GM21723 (cell line): ENCODE measurements around the gene ABCA7.

ENCODE experiments used
- ATAC-seq: cut with Tn5 transposase; IDR thresholded peaks from one replicate; pipeline ENCODE4 v1.9.1; 2021; ENCODE audit warnings: mild to moderate bottlenecking, moderate library complexity; ENCODE audit not compliant: unreplicated experiment

The ABCA7 gene

GRCh38 chr19:1001538-1002166, 38.3 kb upstream of the ABCA7 start:
- ATAC-seq: no peak

DNA sequence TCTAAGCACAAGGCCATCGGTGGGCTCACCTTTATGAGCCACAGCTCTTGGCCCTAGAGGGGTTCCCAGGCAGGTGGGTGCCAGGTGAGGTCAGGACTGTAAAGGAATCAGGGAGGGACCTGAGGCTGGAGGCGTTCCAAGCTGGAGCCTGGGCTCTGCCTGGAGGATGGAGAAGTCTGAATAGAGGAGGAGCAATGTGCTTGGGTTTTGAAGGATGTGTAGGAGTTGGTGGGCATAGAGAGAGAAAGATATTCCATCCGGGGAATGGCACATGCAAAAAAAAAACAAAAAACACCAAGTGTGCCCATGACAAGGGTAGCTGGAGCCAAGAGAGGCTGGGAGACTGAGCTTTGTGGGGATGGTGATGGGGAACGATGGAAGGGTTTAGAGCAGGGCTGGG, 37.3 kb upstream of the ABCA7 start:
- no peak for ATAC-seq

- no peak for ATAC-seq
These were observed 36.6 kb upstream of the ABCA7 start for GRCh38 chr19:1003283-1003682.

DNA sequence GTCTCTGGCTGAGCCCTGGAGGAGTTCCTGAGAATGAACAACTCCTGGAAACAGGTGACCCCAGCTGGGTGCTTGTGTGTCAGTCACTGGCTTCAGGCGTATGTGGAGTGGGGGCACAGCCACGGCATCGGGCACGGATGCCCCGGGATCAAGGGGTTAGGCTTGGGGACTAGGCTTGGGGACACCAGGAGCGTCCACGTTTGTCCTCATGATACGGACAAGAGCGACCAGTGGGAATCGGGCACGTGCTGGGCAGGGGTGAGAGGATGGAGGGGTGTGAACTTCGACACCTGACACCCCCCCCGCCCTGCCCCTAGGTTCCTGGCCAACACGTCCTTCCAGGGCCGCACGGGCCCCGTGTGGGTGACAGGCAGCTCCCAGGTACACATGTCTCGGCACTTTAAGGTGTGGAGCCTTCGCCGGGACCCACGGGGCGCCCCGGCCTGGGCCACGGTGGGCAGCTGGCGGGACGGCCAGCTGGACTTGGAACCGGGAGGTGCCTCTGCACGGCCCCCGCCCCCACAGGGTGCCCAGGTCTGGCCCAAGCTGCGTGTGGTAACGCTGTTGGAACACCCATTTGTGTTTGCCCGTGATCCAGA, 35.6 kb upstream of the ABCA7 start:
- no peak for ATAC-seq

GRCh38 chr19:1004803-1005664, 34.9 kb upstream of the ABCA7 start:
- no peak for ATAC-seq

DNA sequence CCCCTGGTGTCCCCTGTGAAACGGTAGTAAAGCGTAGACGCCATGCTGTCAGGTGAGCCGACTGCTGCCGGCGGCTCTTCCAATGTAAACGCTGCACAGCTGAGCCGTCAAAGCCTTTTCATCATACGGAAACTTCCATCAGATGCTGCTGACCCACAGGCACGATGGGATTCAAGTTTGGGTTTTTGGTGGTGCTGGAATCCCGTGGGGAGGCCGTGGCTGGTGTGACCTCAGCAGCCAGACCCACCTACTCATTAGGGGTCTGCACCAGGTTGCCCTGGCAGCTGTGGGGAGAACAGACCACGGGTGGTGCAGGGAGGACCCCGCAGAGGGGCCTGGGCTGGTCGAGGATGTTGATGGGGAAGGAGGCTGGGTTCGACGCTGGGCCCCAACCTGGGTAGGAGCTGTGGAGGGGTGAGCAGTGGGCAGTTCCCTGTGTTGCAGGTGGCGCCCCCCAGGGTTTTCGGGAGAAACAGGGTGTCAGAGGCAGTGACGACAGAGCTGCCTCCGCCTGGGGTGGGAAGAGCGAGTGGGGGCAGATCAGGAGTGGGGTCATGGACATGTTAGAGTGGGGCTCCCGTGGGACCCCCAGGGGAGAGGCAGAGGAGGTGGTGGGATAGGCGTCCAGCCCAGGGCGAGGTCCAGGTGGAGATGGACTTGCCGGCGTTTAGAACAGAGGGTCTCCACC, 33.1 kb upstream of the ABCA7 start:
- no peak for ATAC-seq

DNA sequence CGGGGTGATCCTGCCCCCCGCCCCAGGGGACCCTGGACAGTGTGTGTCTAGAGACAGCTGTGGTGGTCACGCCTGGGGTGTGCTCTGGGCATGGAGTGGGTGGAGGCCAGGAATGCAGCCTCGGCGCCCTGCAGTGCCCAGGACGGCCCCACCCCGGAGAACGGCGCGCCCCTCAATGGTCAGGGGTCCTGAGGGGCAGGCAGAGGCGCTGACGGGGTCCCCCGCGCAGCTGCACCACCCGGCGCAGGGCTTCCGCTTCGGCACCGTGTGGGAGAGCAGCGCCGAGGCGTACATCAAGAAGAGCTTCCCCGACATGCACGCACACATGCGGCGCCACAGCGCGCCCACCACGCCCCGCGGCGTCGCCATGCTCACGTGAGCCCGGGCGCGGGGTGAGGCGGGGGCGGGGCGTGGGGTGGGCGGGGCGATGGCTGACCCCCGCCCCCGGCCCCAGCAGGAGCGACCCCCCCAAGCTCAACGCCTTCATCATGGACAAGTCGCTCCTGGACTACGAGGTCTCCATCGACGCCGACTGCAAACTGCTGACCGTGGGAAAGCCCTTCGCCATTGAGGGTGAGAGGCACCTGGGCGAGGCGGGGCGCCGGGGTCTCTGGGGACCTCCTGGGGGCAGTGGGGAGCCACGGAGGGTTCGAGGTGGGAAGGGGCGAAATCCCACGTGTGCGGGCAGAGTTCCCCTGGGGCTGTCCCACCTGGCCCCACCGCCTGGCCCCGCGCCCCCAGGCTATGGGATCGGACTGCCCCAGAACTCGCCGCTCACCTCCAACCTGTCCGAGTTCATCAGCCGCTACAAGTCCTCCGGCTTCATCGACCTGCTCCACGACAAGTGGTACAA, 32.3 kb upstream of the ABCA7 start:
- ATAC-seq: no peak

- ATAC-seq: no peak
These were observed 31.5 kb upstream of the ABCA7 start for GRCh38 chr19:1008268-1009040.

DNA sequence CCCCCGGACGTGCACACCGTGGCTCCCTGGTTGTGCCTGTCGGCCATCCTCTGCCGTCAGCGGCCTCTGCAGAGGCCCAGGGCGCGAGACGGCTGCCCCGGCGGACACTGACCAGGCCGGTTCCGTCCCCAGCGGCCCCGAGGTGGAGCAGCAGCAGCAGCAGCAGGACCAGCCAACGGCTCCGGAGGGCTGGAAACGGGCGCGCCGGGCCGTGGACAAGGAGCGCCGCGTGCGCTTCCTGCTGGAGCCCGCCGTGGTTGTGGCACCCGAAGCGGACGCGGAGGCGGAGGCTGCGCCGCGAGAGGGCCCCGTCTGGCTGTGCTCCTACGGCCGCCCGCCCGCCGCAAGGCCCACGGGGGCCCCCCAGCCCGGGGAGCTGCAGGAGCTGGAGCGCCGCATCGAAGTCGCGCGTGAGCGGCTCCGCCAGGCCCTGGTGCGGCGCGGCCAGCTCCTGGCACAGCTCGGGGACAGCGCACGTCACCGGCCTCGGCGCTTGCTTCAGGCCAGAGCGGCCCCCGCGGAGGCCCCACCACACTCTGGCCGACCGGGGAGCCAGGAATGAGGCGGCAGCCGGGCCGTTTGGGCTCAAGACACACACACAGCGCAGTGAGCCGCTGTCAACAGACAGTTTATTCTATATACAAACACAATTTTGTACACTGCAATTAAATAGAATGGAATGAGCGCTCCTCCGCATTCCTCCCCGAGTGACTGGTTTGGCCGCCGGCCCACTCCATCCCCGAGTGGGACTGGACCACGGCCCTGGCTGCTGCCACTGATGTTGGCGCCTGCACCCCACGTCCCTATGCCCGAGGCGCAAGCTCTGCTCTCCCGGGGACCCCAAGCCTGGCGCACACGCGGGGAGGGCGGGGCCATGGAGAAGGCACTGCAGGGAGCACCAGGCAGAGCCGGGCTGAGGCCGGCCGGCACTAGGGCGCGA, 30.6 kb upstream of the ABCA7 start:
- ATAC-seq: no peak

- no peak for ATAC-seq
These were observed 29.8 kb upstream of the ABCA7 start for GRCh38 chr19:1009981-1010538.

DNA sequence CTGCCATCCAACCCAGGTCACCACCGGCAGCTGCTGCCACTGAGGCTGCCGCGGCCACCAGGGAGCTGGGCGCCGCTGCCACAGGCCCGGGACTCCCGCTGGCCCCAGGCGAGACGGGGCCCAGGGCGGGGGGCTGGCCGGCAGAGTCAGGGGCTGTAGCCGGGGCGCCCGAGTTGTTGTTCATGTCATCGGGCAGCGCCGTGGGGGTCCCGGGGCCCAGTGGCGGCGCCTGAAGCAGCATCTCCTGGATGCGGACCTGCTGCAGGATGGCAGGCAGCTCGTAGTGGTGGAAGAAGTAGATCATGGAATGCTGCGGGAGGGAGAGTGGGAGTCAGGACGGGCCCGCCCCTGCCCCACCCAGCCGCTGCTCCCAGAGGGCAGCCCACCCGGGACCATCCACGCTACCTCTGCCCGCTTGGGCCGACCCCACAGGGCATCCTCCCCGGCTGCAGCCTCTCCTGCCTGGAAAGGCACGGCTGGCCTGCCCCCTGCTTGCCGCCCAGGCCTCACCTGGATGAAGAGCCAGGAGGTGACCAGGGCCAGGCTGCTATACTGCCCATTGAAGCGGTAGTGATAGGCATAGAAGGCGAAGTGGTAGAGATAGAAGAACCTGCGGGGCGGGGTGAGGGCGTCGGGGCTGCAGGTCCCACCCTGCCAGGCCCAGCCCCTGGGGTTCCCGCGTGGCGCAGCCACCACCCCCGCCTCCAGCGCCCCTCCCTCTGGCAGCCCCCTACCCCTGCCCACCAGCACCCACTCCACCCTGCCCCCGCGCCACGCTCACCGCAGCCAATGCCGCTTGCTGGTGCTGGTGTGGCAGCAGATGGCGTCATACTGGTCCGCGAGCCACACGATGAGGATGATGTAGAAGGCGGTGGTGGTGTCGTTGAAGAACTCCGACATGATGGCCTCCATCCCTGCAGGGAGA, 29.1 kb upstream of the ABCA7 start:
- no peak for ATAC-seq

GRCh38 chr19:1011831-1012333, 28.0 kb upstream of the ABCA7 start:
- no peak for ATAC-seq

DNA sequence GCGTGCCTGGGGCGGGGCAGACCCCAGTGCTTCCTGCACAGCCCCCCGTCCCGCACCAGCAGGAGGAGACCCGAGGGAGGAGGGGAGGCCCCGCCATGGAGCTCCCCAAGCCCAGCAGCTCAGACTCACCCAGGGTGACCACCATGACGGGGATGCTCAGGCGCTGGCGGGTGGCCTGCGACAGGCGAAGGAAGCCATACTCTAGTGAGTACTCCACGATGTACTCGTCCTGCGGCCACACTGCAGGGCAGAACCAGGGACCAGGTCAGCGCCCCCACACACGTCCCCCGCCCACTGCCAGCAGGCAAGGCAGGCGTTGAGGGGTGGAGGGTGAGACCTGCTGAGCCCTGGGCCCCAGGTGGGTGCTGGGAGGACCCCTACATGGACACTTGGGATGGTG, 27.6 kb upstream of the ABCA7 start:
- ATAC-seq: no peak

DNA sequence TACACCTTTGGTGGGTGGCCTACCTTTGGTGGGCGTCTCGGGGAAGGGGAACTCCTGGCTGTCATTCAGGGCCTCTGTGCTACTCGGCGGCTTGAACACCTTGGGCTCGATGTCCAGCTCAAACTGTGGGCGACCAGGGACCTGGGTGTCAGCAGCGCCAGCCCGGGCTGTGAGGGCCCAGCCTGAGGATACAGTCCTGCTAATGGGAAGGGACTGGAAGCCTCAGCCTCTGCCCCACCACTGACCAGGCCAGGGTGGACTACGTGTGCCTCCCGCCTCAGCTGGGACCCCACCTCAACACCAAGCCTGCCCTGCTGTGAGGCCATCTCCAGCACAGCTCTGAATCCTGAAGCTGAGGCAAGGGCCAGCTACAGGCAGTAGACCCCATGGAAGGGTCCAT, 26.7 kb upstream of the ABCA7 start:
- ATAC-seq: no peak

- ATAC-seq: no peak
These were observed 25.5 kb upstream of the ABCA7 start for GRCh38 chr19:1014161-1015060.
